RWPE1 (cell line): Measurements from ENCODE around the gene ARL15.
A peak's percentile ranks its signal among the peaks of the same experiment; 100 is the strongest.

Source experiments
- CTCF ChIA-PET: fragments of 350-600 bp; sonication (Branson Sonifier 250); formaldehyde crosslinking; extraction: SDS; loops from one replicate; lab custom pipeline; 2021; lab: Yijun Ruan, JAX
- POLR2A ChIA-PET: fragments of 400-600 bp; formaldehyde crosslinking; extraction: SDS; loops from one replicate; lab custom pipeline; 2020; ENCODE audit warnings: antibody characterized with exemption; ENCODE audit not compliant: low non-redundant PET; lab: Yijun Ruan, JAX
- DNase-seq: peaks from one replicate; pipeline ENCODE4 v3.0.0; 2012; ENCODE audit warnings: low spot score
- H3K27ac ChIP-seq: fragments of 450-650 bp; 2 replicates; pipeline ENCODE4 v1.5.1; 2017
- TF ChIP-seq, protein P1 (sequence below): fragments of 450-650 bp; conservative IDR thresholded peaks from 2 replicates; pipeline ENCODE4 v1.5.1; 2017; ENCODE audit warnings: low read depth, mild to moderate bottlenecking

The ARL15 gene

DNA sequence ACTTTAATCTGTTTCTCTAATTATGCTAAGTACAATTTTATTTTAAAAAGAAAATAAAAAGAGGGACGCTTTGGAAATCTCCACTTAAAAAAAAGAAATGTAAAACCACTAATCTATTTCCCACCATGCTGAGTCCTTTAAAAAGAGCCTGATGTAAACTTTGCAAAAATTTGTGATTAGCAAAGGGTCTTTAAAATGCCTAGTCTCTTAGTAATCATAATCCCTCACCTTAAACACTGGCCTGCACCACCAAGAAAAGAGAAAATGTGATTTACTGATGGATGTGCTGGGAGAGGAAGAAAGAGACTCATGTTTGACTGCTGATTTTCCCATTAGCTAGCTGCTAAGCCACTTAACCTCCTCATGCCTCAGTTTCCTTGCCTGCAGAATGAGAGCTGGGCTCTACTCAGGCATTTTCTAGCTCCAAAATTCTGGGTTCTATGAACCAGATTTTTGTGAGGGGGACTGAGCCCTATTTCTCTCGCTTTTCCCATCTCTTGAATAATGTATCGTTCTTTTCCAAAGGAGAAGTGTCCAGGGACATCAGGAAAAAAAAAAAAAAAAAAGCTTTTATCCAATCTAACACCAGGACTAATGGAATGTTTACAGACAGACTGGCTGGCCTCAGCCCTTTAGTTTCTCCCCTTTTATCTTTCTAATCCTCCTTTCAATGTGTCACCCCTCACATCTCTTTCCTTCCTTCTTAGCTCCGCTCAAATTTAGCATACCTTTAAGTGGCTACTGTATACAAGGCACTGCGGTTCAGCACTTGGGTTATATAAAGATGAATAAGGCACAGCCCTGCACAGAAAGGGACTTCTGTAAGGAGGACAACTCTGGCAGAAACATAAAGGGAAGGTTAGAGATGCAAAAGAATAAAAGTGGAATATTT, 312.4 kb downstream of the ARL15 start:
- CTCF ChIA-PET: interaction anchor here (0.8 kb wide), 1 partner anchor 523 kb away, joined by 5 read pairs; no protein-coding TSS in a partner anchor
- no peak for DNase-seq
- POLR2A ChIA-PET: no interaction called here
- TF ChIP-seq, protein P1, sequence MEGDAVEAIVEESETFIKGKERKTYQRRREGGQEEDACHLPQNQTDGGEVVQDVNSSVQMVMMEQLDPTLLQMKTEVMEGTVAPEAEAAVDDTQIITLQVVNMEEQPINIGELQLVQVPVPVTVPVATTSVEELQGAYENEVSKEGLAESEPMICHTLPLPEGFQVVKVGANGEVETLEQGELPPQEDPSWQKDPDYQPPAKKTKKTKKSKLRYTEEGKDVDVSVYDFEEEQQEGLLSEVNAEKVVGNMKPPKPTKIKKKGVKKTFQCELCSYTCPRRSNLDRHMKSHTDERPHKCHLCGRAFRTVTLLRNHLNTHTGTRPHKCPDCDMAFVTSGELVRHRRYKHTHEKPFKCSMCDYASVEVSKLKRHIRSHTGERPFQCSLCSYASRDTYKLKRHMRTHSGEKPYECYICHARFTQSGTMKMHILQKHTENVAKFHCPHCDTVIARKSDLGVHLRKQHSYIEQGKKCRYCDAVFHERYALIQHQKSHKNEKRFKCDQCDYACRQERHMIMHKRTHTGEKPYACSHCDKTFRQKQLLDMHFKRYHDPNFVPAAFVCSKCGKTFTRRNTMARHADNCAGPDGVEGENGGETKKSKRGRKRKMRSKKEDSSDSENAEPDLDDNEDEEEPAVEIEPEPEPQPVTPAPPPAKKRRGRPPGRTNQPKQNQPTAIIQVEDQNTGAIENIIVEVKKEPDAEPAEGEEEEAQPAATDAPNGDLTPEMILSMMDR: no peak
- H3K27ac ChIP-seq: no peak overlapping the region

DNA sequence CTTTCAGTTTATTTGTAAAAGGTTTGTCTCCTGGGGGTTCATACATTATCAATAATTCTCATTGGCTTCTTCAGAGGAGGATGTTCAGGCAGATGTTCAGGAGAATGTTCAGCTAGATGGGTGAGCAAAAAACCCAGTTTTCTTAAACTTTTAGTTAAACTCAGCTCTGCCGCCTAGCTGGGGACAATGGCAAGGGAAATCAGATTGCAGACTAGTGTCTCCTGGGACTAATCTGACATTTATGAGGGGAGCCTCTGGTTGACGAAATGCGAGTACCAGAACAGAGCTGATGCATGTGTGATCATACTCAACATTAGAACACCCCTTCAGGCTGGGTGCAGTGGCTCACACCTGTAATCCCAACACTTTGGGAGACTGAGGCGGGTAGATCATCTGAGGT, 314.4 kb downstream of the ARL15 start:
- DNase-seq: no peak
- TF ChIP-seq, protein P1: no peak
- CTCF ChIA-PET: interaction anchor here (0.6 kb wide), 1 partner anchor 130 kb away, joined by 3 read pairs; no protein-coding TSS in a partner anchor
- POLR2A ChIA-PET: no interaction called here
- H3K27ac ChIP-seq: no peak overlapping the region

DNA sequence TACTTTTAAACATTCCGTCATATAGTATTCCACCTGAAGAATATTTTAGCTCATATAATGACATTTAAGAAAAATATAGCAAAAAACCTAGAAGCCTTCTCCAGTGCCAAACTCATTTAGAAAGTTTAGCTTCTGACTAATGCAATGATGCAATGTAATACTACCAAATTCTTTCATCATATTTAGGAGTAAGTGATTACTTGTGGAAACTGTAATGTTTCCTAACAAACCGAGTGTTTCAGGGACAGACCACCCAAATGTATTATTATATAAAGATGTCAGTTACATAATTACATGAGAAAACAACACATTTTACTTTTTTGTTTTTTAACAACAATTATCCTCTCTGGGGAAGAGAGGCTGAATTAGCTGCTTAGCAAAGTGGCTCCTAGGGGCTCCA, 316.2 kb downstream of the ARL15 start:
- peak; percentile 16 for DNase-seq
- H3K27ac ChIP-seq: no peak overlapping the region
- CTCF ChIA-PET: interaction anchor here (0.7 kb wide), 1 partner anchor 26 kb away, joined by 3 read pairs; no protein-coding TSS in a partner anchor
- POLR2A ChIA-PET: no interaction called here
- TF ChIP-seq, protein P1: no peak

DNA sequence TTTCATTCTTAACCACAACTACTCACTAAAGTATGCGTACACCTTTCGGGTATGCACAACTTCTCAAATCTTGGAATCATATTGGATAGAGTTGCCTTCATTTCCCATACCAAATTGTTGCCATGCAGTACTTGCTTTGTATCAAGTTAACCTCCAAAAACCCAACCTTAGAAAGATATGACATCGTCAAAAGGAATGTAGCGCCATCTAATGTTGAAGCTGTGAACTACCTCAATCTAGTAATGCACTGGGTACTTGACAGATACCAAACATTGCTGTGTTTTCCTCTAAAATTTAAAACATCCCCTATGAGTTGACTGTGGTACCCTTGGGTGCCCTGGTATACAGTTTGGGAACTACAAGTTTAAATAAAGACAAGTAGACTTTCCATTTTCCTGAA, 318.4 kb downstream of the ARL15 start:
- H3K27ac ChIP-seq: no peak overlapping the region
- ChIA-PET CTCF (no interaction called here), POLR2A (no interaction called here)
- TF ChIP-seq, protein P1: no peak
- no peak for DNase-seq

DNA sequence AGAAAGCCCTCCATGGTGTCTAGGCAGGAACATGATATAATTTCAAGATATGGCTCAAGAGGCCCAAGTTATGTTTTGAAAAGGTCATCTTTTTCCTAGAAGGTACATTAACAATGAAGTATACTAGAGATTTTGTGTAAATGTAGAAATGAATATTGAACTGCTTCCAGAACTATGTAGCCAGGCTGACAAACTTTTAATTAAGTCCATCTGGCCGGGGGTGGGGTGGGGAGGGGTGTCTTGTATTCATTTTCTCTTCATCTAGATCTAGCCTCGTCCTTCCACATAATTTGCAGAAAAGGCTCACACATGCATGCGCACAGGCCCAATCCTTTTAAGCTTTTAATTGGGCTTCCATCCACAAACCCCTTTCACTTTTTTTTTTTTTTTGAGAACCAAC, 323.3 kb downstream of the ARL15 start:
- ChIA-PET CTCF (interaction anchor here (0.6 kb wide), 1 partner anchor 12 kb away, joined by 3 read pairs; no protein-coding TSS in a partner anchor), POLR2A (no interaction called here)
- DNase-seq: no peak
- no peak overlapping the region for H3K27ac ChIP-seq
- TF ChIP-seq, protein P1: no peak

DNA sequence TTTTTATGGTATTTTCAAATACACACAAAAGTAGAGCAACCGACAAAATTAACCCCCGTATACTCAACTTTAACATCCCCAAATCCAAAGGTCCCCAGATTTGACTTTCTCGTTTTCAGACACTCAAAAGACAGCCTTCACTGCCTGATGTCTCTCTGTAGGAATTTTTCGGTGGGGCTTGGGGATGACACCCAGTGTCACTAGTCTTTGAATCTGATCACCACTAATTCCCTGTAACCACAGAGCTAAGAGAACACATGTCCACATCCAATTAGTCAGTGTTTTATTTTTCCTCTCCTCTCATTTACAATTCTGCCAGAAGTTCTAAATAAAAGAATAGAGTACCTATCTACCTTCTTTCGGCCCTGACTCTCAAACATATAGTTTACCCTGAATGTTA, 324.6 kb downstream of the ARL15 start:
- POLR2A ChIA-PET: no interaction called here

More for the DNA sequence above, 324.6 kb downstream of the ARL15 start:
- TF ChIP-seq, protein P1: no peak
- no peak overlapping the region for H3K27ac ChIP-seq
- DNase-seq: no peak
- CTCF ChIA-PET: interaction anchor here (0.7 kb wide), 1 partner anchor 13 kb away, joined by 3 read pairs; no protein-coding TSS in a partner anchor
